Measurements from ENCODE around the gene SDCCAG8. TPM values are rescaled to one million over a fixed set of nuclear protein-coding genes. Genes with fewer than 3 reads are reported as not detected.
A peak's percentile ranks its signal among the peaks of the same experiment; 100 is the strongest.

The SDCCAG8 gene
- total and polyA plus RNA-seq, 2 of the 8 experiments (the other 6 are each of a cell fraction or from before 2014, with no cell fraction given): 15.6 to 21.0 TPM

- H2BK5ac ChIP-seq (ENCODE audit: low read depth, low read length): no peak overlapping the region
- TF ChIP-seq RNF2 (IDR thresholded peaks at IDR 0.05; ENCODE audit: borderline replicate concordance, low read depth, low read length, missing control alignments, poor library complexity, severe bottlenecking) (no peak), CHD2 (IDR thresholded peaks at IDR 0.05; ENCODE audit: low read length) (no peak), SAP30 (IDR thresholded peaks at IDR 0.05; ENCODE audit: insufficient read depth, insufficient replicate concordance, low read length) (no peak), SUZ12 (IDR thresholded peaks at IDR 0.05; ENCODE audit: low read length) (no peak), SP4 (IDR thresholded peaks at IDR 0.05; ENCODE audit: low read length) (no peak), TBP (IDR thresholded peaks at IDR 0.05; ENCODE audit: low read depth, low read length) (no peak), CBX8 (IDR thresholded peaks at IDR 0.05; ENCODE audit: borderline replicate concordance, low read depth, low read length) (no peak), POLR2A (IDR thresholded peaks at IDR 0.05; ENCODE audit: control extremely low read depth in 1 of 2, low read depth in 2 of 2, low read length in 2 of 2) (no peak), SRF (IDR thresholded peaks at IDR 0.05; ENCODE audit: low read depth, low read length) (no peak), TAF7 (optimal IDR thresholded peaks at IDR 0.05; ENCODE audit: borderline replicate concordance, low read depth, low read length) (no peak), ZNF274 (IDR thresholded peaks at IDR 0.05; ENCODE audit: borderline replicate concordance, extremely low read depth, low read length) (no peak)
Measured at GRCh38 chr1:243394601-243395464, 139.0 kb downstream of the SDCCAG8 start.

More at GRCh38 chr1:243394601-243395464, 139.0 kb downstream of the SDCCAG8 start:
- Histone ChIP-seq H2BK15ac (ENCODE audit: low read length) (no peak overlapping the region), H2BK120ac (replicated peaks; ENCODE audit: low read depth, low read length) (no peak overlapping the region), H3K27me3 (replicated peaks in 1 of 4; ENCODE audit: control insufficient read depth in 3 of 4, extremely low read depth in 1 of 4, insufficient read depth in 3 of 4, low read length in 3 of 4) (no peaks in the 10 kb centered on the region), H4K91ac (replicated peaks; ENCODE audit: insufficient read length, low read length) (no peak overlapping the region), H3K9me3 (ENCODE audit: insufficient read depth in 2 of 2, low read depth in 1 of 2, low read length in 1 of 2) (no peaks in the 10 kb centered on the region), H3K79me1 (ENCODE audit: low read depth, low read length) (no peaks in the 10 kb centered on the region), H2BK20ac (ENCODE audit: low read length) (no peak overlapping the region), H3K79me2 (ENCODE audit: control insufficient read depth in 1 of 2, insufficient read depth in 2 of 2, low read length in 2 of 2) (no peaks in the 10 kb centered on the region), H3K9ac (replicated peaks in 1 of 4; ENCODE audit: extremely low read depth in 1 of 4, low read depth in 3 of 4, low read length in 3 of 4) (no peak overlapping the region), H3K4me1 (replicated peaks in 1 of 4; ENCODE audit: control insufficient read depth in 3 of 4, insufficient read depth in 4 of 4, low read length in 3 of 4) (peaks cover 0 to 10% (median 6%) of the 10 kb centered on the region in 4 experiments; a peak in 6 of 7 replicates), H3K4me2 (ENCODE audit: insufficient read depth in 1 of 2, low read depth in 2 of 2, low read length in 2 of 2) (no peak overlapping the region), H4K5ac (ENCODE audit: insufficient read length, low read depth, low read length) (no peak overlapping the region), H3K27ac (ENCODE audit: low read depth, low read length) (no peak overlapping the region), H2AK5ac (ENCODE audit: low read depth, low read length) (no peak overlapping the region), H2BK12ac (ENCODE audit: low read depth, low read length) (no peak overlapping the region), H3K14ac (ENCODE audit: insufficient read length) (no peak overlapping the region), H3K56ac (replicated peaks; ENCODE audit: insufficient read length, low read depth, low read length) (no peak overlapping the region), H3K23me2 (ENCODE audit: low read depth, low read length) (no peaks in the 10 kb centered on the region), H2AFZ (ENCODE audit: low read length) (peak overlapping the region; percentile 7), H3K23ac (ENCODE audit: insufficient read length) (no peak overlapping the region), H3K4ac (replicated peaks; ENCODE audit: insufficient read length, low read depth, low read length) (no peak overlapping the region), H3K18ac (ENCODE audit: extremely low read depth, low read length) (no peak overlapping the region), H4K8ac (ENCODE audit: extremely low read depth, insufficient read depth, low read length) (no peak overlapping the region), H4K20me1 (replicated peaks in 1 of 2; ENCODE audit: control insufficient read depth in 1 of 2, insufficient read depth in 2 of 2, low read length in 2 of 2) (no peaks in the 10 kb centered on the region), H3K36me3 (ENCODE audit: control insufficient read depth in 2 of 4, insufficient read depth in 4 of 4, low read length in 3 of 4) (no peaks in the 10 kb centered on the region), H3K4me3 (ENCODE audit: extremely low read depth in 1 of 4, insufficient read depth in 2 of 4, low read depth in 3 of 4, low read length in 4 of 4) (no peak overlapping the region)
- 83% methylated on average over 15 of the region's 15 CpGs; no CpG with 5 or more reads in 1 of the 2 experiments for WGBS, 2 experiments (ENCODE audit: extremely low coverage in 1 of 2, insufficient coverage in 1 of 2, insufficient read length in 1 of 2, insufficient replicate concordance in 2 of 2, low coverage in 1 of 2, low lambda C conversion rate in 2 of 2, missing lambda C conversion rate in 1 of 2)
- ChIA-PET POLR2A (ENCODE audit: partially characterized antibody) (no interaction called here), CTCF (ENCODE audit: partially characterized antibody) (no interaction called here)
- FAIRE-seq (no peak), DNase-seq (ENCODE audit: low read depth in 1 of 2, low spot score in 2 of 2) (no peak)

Measured in H1 (cell line).